Transverse colon (tissue), 4 donors: ENCODE results near the gene ITPR2.

Experiments
- CTCF ChIP-seq, 5 experiments: fragments of 200-600 bp in 3 of 5; fragments of 450-650 bp in 2 of 5; sonication (generic) in 3 of 5; IDR thresholded peaks; 1 replicate in 2 of 5; 2 replicates in 3 of 5; pipeline ENCODE4 v1.5.1; 2016 to 2017; ENCODE audit warnings: antibody characterized with exemption in 5 of 5, inconsistent platforms in 3 of 5, mild to moderate bottlenecking in 2 of 5, moderate library complexity in 1 of 5
- POLR2A ChIP-seq: fragments of 450-650 bp; IDR thresholded peaks from one replicate; pipeline ENCODE4 v1.6.1; 2016; ENCODE audit warnings: antibody characterized with exemption, mild to moderate bottlenecking, moderate library complexity
- POLR2AphosphoS5 ChIP-seq, 3 donors: sonication (generic); formaldehyde crosslinking; IDR thresholded peaks; one replicate each; pipeline ENCODE4 v1.6.1; 2016; ENCODE audit warnings: antibody characterized with exemption in 3 of 3

- TF ChIP-seq CTCF (IDR thresholded peaks at IDR 0.05) (no peak), POLR2AphosphoS5 (IDR thresholded peaks at IDR 0.05) (no peak), POLR2A (no peak)
These were observed 923 bp upstream of the ITPR2 start for GRCh38 chr12:26833743-26834490.
